Liver (tissue), 9 donors: ENCODE data around the gene ZNF426. TPM values are rescaled to one million over a fixed set of nuclear protein-coding genes. Genes with fewer than 3 reads are reported as not detected.
A peak's percentile ranks its signal among the peaks of the same experiment; 100 is the strongest.

Source experiments
- DNase-seq: peaks from one replicate; pipeline ENCODE4 v3.0.0-alpha.2; 2017; ENCODE audit warnings: low spot score
- H3K27ac ChIP-seq, 2 donors: one replicate each; pipeline ENCODE4 v1.7.0; 2013; ENCODE audit warnings: inconsistent platforms in 2 of 2, low read length in 2 of 2, control low read depth in 1 of 2, low read depth in 1 of 2, mild to moderate bottlenecking in 1 of 2
- H3K27me3 ChIP-seq, 4 donors: one replicate each; pipeline versions ENCODE4 v1.6.1 to v1.7.0; 2013; ENCODE audit warnings: low read length in 3 of 4, inconsistent platforms in 1 of 4, mild to moderate bottlenecking in 1 of 4, moderate library complexity in 1 of 4; ENCODE audit not compliant: control insufficient read depth in 4 of 4, insufficient read depth in 4 of 4
- H3K36me3 ChIP-seq, 4 donors: one replicate each; pipeline versions ENCODE4 v1.6.1 to v1.7.0; 2013; ENCODE audit warnings: low read length in 3 of 4, mild to moderate bottlenecking in 3 of 4, low read depth in 1 of 4, moderate library complexity in 1 of 4; ENCODE audit not compliant: control insufficient read depth in 4 of 4, insufficient read depth in 3 of 4
- H3K4me1 ChIP-seq, 4 donors: one replicate each; pipeline versions ENCODE4 v1.6.1 to v1.7.0; 2013; ENCODE audit warnings: low read length in 3 of 4, mild to moderate bottlenecking in 3 of 4, moderate library complexity in 1 of 4; ENCODE audit not compliant: control insufficient read depth in 4 of 4, insufficient read depth in 4 of 4
- H3K4me3 ChIP-seq, 3 donors: one replicate each; pipeline versions ENCODE4 v1.6.1 to v1.7.0; 2013; ENCODE audit warnings: low read length in 3 of 3, control low read depth in 1 of 3, low read depth in 1 of 3, mild to moderate bottlenecking in 1 of 3
- H3K9ac ChIP-seq, 2 donors: one replicate each; pipeline ENCODE4 v1.7.0; 2013; ENCODE audit warnings: low read length in 2 of 2, mild to moderate bottlenecking in 2 of 2, moderate library complexity in 2 of 2, control low read depth in 1 of 2, low read depth in 1 of 2
- H3K9me3 ChIP-seq, 4 donors: one replicate each; pipeline versions ENCODE4 v1.6.1 to v1.7.0; 2013; ENCODE audit warnings: low read length in 3 of 4; ENCODE audit not compliant: control insufficient read depth in 4 of 4
- ATF3 ChIP-seq: IDR thresholded peaks from 2 replicates; pipeline ENCODE4 v1.6.1; 2016; ENCODE audit warnings: antibody characterized with exemption
- GABPA ChIP-seq, 2 donors: IDR thresholded peaks in 1 of 2; conservative IDR thresholded peaks in 1 of 2; 2 replicates each; pipeline ENCODE4 v1.6.1; 2016; ENCODE audit warnings: antibody characterized with exemption in 2 of 2, mild to moderate bottlenecking in 1 of 2, moderate library complexity in 1 of 2
- JUND ChIP-seq, 2 donors: IDR thresholded peaks; 2 replicates each; pipeline ENCODE4 v1.6.1; 2016; ENCODE audit warnings: antibody characterized with exemption in 2 of 2
- MAX ChIP-seq: IDR thresholded peaks from 2 replicates; pipeline ENCODE4 v1.6.1; 2016; ENCODE audit warnings: antibody characterized with exemption
- RAD21 ChIP-seq, 2 donors: IDR thresholded peaks; 2 replicates each; pipeline ENCODE4 v1.6.1; 2016; ENCODE audit warnings: antibody characterized with exemption in 2 of 2, mild to moderate bottlenecking in 2 of 2
- REST ChIP-seq: IDR thresholded peaks from 2 replicates; pipeline ENCODE4 v1.6.1; 2016; ENCODE audit warnings: antibody characterized with exemption, mild to moderate bottlenecking
- SP1 ChIP-seq: IDR thresholded peaks from 2 replicates; pipeline ENCODE4 v1.6.1; 2018; ENCODE audit warnings: antibody characterized with exemption, mild to moderate bottlenecking
- TAF1 ChIP-seq: conservative IDR thresholded peaks from 2 replicates; pipeline ENCODE4 v1.6.1; 2016; ENCODE audit warnings: antibody characterized with exemption, mild to moderate bottlenecking
- YY1 ChIP-seq: IDR thresholded peaks from 2 replicates; pipeline ENCODE4 v1.6.1; 2016; ENCODE audit warnings: antibody characterized with exemption, mild to moderate bottlenecking
- WGBS: extraction: QIAGEN DNeasy Blood & Tissue Kit; methylation state at CpG from one replicate; pipeline ENCODE4 v1.1.7; 2013; 5-methylcytosine and 5-hydroxymethylcytosine counted together
- polyA plus RNA-seq, 2 donors: library from polyadenylated mRNA; stranded (reverse) in 1 of 2; unstranded in 1 of 2; fragments of 200-250 nt in 1 of 2; fragments of >200 nt in 1 of 2; fragmentation: Nextera tagmentation in 1 of 2; extraction: Ambion mirVana in 1 of 2; gene quantifications; one replicate each; pipeline versions ENCODE4 v1.2.1 to v1.2.3, GENCODE V29; 2013 to 2015
- total RNA-seq, 2 donors: library from RNA; depleted of rRNA; stranded (reverse); fragments of >200 nt; gene quantifications; one replicate each; pipeline ENCODE4 v1.2.3, GENCODE V29; 2014
- donor health status: healthy.
- donor health status: healthy.
- donor health status: healthy.
- donor health status: healthy.
- donor health status: healthy.

Gene ZNF426
- total and polyA plus RNA-seq, 4 donors: 0.75 to 6.8 (median 2.8) TPM

- TF ChIP-seq MAX: no peak
Observed at GRCh38 chr19:9566729-9567128, 28.3 kb upstream of the ZNF426 start (continued).

- no peak overlapping the region for H3K27ac ChIP-seq
- peak overlapping the region in 2 of 3 donors; percentile 61 to 65 for H3K4me3 ChIP-seq
- peaks cover 19 to 73% (median 71%) of the 10 kb centered on the region in 4 donors for H3K36me3 ChIP-seq
- no peak for DNase-seq
- no peak overlapping the region for H3K9ac ChIP-seq
- H3K9me3 ChIP-seq: peaks cover 62 to 93% (median 66%) of the 10 kb centered on the region in 4 donors
- 98% methylated on average over 9 of the region's 9 CpGs for WGBS
- no peaks in the 10 kb centered on the region for H3K27me3 ChIP-seq
- no peak for TF ChIP-seq TAF1
- no peaks in the 10 kb centered on the region for H3K4me1 ChIP-seq
Observed at GRCh38 chr19:9565900-9566705, 27.7 kb upstream of the ZNF426 start.

- no peaks in the 10 kb centered on the region for H3K4me1 ChIP-seq
- no peaks in the 10 kb centered on the region for H3K27me3 ChIP-seq
- no peak for TF ChIP-seq GABPA (IDR thresholded peaks at IDR 0.05 in 1 of 2, conservative IDR thresholded peaks at IDR 0.05 in 1 of 2)
- no peak for TF ChIP-seq ATF3
- TF ChIP-seq MAX: no peak
- TF ChIP-seq YY1: no peak
- no peak for TF ChIP-seq SP1
- TF ChIP-seq RAD21 (IDR thresholded peaks at IDR 0.05): no peak
- TF ChIP-seq JUND (IDR thresholded peaks at IDR 0.05): no peak
- TF ChIP-seq REST: no peak
- no peak overlapping the region for H3K27ac ChIP-seq
- H3K36me3 ChIP-seq: no peaks in the 10 kb centered on the region
- peaks cover 16 to 40% (median 20%) of the 10 kb centered on the region in 4 donors for H3K9me3 ChIP-seq
- DNase-seq: no peak
- no peak overlapping the region for H3K9ac ChIP-seq
- peak overlapping the region in 2 of 3 donors; percentile 6 to 27 for H3K4me3 ChIP-seq
- 89% methylated on average over 7 of the region's 7 CpGs for WGBS
Observed at GRCh38 chr19:9552536-9553274, 14.3 kb upstream of the ZNF426 start.
